OCI-LY3 (cell line): ENCODE measurements around the gene SPTSSB.

Experiments
- CTCF ChIP-seq: fragments of 200-600, 300-600 bp; sonication (generic); IDR thresholded peaks from 2 replicates; pipeline ENCODE4 v1.5.1; 2014; ENCODE audit warnings: antibody characterized with exemption, low read length, low read depth
- EZH2phosphoT487 ChIP-seq: fragments of 200-600 bp; shearing (Covaris generic); IDR thresholded peaks from 2 replicates; pipeline ENCODE4 v1.6.1; 2018; ENCODE audit warnings: antibody characterized with exemption, mixed run types, low read depth

- no peak for TF ChIP-seq CTCF
- no peak for TF ChIP-seq EZH2phosphoT487
Measured at GRCh38 chr3:161350916-161351315, 20.4 kb downstream of the SPTSSB start.
